Parathyroid adenoma (tissue), 2 donors: ENCODE data around the gene PLD3.
A peak's percentile ranks its signal among the peaks of the same experiment; 100 is the strongest.

Experiments used
- H2AFZ ChIP-seq: fragments of 300-600 bp; sonication (generic); one replicate; pipeline ENCODE4 v1.7.0; 2017; ENCODE audit warnings: antibody characterized with exemption, mild to moderate bottlenecking
- H3K27ac ChIP-seq: fragments of 300-600 bp; sonication (generic); one replicate; pipeline ENCODE4 v1.7.0; 2017
- H3K27me3 ChIP-seq: fragments of 300-600 bp; sonication (generic); one replicate; pipeline ENCODE4 v1.7.0; 2017; ENCODE audit warnings: low read length; ENCODE audit not compliant: control insufficient read depth, insufficient read depth
- H3K36me3 ChIP-seq: fragments of 300-600 bp; sonication (generic); one replicate; pipeline ENCODE4 v1.7.0; 2017; ENCODE audit warnings: low read length; ENCODE audit not compliant: control insufficient read depth, insufficient read depth
- H3K4me1 ChIP-seq: fragments of 300-600 bp; sonication (generic); one replicate; pipeline ENCODE4 v1.7.0; 2017; ENCODE audit warnings: control low read depth
- H3K4me2 ChIP-seq: fragments of 300-600 bp; sonication (generic); one replicate; pipeline ENCODE4 v1.7.0; 2017; ENCODE audit warnings: low read length
- H3K4me3 ChIP-seq: fragments of 300-600 bp; sonication (generic); one replicate; pipeline ENCODE4 v1.7.0; 2017; ENCODE audit warnings: low read depth, low read length
- H3K79me2 ChIP-seq: fragments of 300-600 bp; sonication (generic); one replicate; pipeline ENCODE4 v1.7.0; 2017; ENCODE audit warnings: control low read depth
- H3K9ac ChIP-seq: fragments of 300-600 bp; sonication (generic); one replicate; pipeline ENCODE4 v1.7.0; 2017; ENCODE audit warnings: mild to moderate bottlenecking
- H3K9me3 ChIP-seq: fragments of 300-600 bp; sonication (generic); one replicate; pipeline ENCODE4 v1.7.0; 2017; ENCODE audit warnings: low read length; ENCODE audit not compliant: control insufficient read depth
- CTCF ChIP-seq: fragments of 300-600 bp; sonication (generic); IDR thresholded peaks from one replicate; pipeline ENCODE4 v1.7.0; 2017; ENCODE audit warnings: antibody characterized with exemption, mild to moderate bottlenecking
- donor health status: primary hyperparathyroidism.

Gene PLD3

DNA sequence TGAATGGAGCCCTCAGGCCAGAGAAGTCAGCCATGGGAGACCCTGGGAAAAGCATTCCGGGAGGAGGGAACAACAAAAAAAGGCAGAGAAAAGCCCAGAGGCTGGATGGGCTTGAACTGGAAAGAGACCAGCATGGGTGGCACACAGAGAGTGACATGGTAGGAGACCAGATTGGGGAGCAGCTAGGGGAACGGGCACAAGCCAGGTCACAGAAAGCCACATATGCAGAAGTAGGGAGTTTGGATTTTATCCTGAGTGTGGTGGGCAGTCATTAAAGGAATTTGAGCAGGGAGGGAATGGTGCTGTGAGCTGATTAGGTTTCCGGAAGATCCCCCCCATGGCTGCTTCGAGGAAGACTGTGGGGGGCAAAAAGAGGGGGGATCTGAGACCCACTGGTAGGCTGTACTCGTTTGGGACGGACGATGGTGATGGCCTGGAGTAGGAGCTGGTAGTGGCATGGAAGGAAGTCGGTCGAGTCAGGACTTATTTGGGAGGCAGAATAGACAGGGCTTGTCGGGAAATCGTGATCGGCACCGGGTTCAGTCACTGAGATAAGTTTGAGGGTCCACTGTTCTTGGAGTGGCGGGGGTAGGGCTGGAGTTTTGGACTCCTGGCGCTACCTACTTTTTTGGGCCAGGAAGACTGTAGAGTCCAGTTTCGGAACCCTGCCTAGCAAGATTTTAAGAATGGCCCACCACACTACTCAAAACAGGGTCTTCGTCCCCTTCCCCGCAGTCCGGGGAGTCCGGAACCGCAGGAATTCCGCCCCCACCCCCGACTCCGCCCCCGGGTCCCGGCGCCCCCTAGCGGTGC lies 76.3 kb downstream of the PLD3 start:
- peaks cover 8% of the 10 kb centered on the region for H3K79me2 ChIP-seq
- no peak for TF ChIP-seq CTCF
- H3K9me3 ChIP-seq, result no peaks in the 10 kb centered on the region
- H3K27ac ChIP-seq, result peak overlapping the region; percentile 99
- H3K4me3 ChIP-seq, result peak overlapping the region; percentile 77
- peak overlapping the region; percentile 98 for H3K4me2 ChIP-seq
- H3K9ac ChIP-seq, result peak overlapping the region; percentile 99
- H2AFZ ChIP-seq, result peak overlapping the region; percentile 97
- H3K36me3 ChIP-seq, result no peaks in the 10 kb centered on the region
- no peaks in the 10 kb centered on the region for H3K27me3 ChIP-seq
- H3K4me1 ChIP-seq, result peaks cover 10% of the 10 kb centered on the region

DNA sequence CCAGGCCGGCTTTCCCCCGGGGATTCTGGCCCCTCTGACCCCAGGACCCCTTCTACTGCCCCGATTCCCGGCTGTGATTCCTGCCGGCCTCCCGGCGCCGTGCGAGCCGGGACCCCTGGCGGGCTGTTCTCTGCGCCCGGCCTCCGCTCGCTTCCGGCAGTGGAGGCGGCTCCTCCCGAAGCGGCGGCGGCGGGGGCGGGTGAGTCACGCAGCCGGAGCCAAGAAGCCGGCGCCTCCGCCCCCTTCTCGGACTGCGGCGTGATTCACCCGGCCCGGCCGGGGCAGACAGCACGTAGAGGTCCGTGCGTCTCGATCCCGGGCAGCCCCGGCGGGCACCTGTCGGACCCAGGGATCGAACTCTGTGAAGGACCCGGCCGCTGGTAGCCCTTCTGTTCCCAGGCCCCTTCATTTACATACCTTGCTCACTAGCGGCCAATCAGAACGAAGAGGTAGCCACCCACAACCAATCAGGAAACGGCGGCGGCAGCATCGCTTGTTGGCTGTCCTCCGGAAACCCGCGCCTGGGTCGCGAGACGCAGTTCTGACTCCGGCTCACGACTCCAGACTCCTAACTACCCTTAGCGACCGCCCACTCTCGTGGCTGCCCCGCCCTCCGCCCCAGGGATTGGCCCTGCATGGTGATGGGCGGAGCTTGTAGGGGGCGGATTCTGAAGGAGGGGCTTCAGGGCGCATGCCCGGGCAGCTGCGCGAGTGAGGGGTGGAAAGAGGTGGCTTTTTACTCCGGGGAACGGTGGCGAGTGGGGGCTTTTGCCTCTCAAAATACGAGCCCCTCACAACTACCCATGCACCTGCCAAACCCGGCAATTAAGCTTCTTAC lies 77.2 kb downstream of the PLD3 start, which contains the start of gene SERTAD1:
SERTAD1 (minus strand) TSS at position 543 of the 838 bp plus-strand sequence. CDS start 2,446 bp downstream, outside the sequence.
- Histone ChIP-seq H3K36me3 (no peaks in the 10 kb centered on the region), H2AFZ (peak within 1 kb of the TSS; percentile 97), H3K79me2 (peaks cover 8% of the 10 kb centered on the region), H3K9me3 (no peaks in the 10 kb centered on the region), H3K4me2 (peak within 1 kb of the TSS; percentile 98), H3K27ac (peak within 1 kb of the TSS; percentile 99), H3K9ac (peak within 1 kb of the TSS; percentile 99), H3K4me1 (peaks cover 10% of the 10 kb centered on the region), H3K4me3 (peak within 1 kb of the TSS; percentile 77), H3K27me3 (no peaks in the 10 kb centered on the region)
- TF ChIP-seq CTCF, result peak; percentile 95
